M059J (cell line): ENCODE measurements around the gene NTSR2. TPM values are rescaled to one million over a fixed set of nuclear protein-coding genes. Genes with fewer than 3 reads are reported as not detected.
A peak's percentile ranks its signal among the peaks of the same experiment; 100 is the strongest.

Experiments
- DNase-seq: peaks from one replicate; pipeline ENCODE4 v3.0.0-alpha.2; 2012; ENCODE audit warnings: low read depth
- total RNA-seq: library from RNA; depleted of rRNA; stranded (reverse); fragments of >200 nt; shearing (Covaris generic); gene quantifications from 2 replicates; pipeline ENCODE4 v1.2.3, GENCODE V29; 2014

NTSR2 gene
- total RNA-seq, 1 experiment from 2014 or later: 0.12 TPM

- no peak for DNase-seq
Measured at GRCh38 chr2:11699686-11700670, 30.0 kb upstream of the NTSR2 start.

DNA sequence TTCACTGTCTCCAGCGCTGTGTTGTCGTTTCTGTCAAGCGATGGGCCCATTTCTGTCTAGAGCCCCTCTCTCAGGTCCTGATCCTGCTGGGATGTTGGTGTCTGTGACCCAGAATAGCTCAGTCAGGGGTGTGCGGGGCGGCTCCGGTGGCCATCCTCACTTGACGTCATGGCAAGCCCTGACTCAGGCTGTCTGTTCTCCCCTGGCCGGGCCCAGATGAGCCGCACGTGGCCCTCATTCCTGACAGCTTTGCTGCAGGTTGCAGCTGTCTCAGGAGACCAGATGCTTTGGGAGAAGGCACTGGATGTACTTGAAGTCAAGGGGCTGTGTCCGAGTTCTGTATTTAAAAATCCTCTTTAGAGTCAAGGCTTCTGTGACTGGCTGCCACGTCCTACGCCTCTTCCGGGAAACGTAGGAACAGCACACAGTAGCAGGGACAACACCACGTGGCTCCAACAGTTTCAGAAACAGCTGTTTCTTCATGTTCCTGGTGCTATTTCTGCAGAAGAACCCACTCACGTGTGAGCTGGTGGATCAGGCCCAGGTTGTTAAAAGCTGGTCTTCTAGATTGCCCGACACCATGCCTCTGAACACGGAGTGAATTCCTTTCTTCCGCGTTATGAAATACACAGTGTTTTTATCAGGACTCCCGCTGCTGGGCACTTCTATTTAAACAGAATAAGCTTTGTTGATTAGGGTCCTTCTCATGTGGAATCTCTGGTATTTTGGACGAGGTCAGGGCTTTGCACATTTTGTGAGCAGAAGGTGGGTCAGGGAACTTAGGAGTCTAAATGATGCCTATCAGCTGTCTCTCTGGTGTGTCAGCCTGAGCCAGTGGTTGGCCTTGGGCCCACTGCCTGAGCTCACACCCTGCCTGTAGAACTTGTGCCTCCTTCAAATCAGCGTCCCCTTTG lies 28.3 kb upstream of the NTSR2 start:
- DNase-seq: peak; percentile 72

DNA sequence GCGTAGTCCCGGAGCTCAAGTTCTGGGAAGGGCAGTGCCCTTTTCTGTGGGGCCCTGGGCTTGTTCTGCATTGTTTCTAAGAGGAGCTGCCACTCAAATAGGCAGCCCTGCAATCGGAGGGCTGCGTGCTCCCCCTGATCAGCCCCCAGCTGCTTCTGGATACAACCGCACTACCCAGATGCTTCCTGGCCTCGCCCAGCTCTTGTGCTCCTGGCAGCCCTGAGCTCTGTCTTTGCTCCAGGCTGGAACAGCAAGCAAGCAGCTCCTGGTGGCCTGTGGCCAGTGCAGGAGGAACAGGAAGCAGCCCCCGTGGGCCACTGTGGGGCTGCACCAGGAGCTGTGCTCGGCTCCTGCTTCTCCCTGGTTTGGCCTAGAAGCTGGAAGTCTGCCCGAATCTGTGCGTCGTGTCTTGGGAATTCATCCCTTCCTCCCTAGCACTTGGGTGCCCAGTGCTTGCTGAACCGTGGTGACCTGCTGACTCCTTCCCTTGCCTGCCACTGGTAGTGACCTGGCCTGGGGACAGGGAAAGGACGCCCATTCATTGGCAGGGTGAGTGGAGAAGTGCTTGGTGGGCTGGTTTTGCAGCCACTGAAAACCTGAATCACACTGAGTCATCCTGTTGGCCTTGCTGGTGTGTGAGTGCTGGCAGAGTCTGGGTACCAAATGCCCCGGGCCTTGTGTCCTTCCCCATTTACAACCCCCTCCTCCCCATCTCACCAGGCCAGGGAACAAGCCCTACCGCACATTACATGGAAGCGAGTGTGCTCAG lies 27.3 kb upstream of the NTSR2 start:
- peak; percentile 99 for DNase-seq

GRCh38 chr2:11696736-11697102 lies 26.7 kb upstream of the NTSR2 start:
- DNase-seq: no peak

- no peak for DNase-seq
Measured at GRCh38 chr2:11695576-11695975, 25.6 kb upstream of the NTSR2 start.

- peak; percentile 66 for DNase-seq
Measured at GRCh38 chr2:11692966-11693521, 23.0 kb upstream of the NTSR2 start.

DNA sequence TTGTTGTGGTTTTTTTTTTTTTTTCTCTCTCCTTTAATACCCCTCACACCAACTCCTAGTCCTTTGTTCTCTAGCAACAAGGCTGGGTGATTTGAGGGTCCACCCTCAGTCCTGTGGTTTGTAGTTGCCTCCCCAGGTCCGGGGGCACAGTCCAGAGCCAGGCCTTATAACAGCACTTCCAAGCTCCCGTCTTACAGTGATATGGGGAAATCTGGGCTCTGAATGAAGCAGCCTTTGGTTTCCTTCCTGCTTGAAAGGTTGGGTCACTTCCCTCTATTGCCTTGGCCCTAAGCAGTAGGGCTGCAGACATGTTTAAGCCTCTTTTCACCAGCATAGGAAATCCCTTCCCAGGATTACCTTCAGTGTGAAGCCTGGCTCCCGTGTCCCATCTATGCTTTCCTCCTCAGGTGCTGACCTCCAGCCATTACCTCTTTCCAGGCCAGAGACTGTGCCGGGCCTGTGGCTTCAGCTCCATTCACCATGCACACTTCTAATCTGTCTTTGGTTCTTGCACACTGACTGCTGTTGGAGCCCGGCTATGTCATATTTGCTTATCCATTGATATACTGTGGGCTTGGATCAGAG lies 21.2 kb upstream of the NTSR2 start:
- DNase-seq: no peak

DNA sequence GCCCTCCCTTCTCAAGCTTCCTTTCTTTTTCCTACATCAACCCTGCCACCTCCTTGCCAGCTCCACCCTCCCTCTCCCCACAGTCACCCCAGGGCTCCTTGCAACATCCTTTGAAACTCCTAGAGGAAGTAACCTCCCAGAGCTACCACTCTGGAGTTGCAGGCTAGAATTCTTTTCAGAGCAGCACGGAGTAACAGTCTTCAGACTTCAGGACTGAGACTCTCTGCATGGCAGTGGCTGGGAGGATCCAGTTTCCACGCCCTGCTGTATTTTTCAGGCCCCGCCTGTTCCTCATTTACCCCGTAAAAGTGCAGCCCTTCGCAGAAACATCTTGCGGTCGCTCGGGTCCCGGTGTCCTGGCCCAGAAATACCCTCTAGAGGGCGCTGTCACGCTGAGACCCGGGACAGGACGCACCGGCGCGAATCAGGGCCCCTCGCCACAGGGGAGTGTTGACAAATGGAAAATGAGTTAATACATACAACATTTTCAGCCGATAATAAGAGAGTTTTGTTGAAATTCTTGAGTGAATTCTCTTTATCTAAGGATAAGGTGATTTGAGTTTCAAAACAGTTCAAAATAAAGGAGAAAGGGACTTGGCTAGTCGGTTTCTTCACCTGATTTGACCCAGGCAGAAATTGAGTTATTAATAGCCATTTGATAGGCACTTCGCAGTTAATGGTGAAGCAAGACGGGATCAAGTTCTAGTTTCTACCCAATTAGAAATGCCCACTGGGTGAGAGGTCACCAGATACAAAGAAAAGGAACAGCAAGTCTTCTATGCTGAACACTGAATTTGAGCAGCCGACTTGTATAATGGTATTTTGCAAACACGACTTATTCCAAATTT lies 18.5 kb upstream of the NTSR2 start:
- DNase-seq: peak; percentile 76

DNA sequence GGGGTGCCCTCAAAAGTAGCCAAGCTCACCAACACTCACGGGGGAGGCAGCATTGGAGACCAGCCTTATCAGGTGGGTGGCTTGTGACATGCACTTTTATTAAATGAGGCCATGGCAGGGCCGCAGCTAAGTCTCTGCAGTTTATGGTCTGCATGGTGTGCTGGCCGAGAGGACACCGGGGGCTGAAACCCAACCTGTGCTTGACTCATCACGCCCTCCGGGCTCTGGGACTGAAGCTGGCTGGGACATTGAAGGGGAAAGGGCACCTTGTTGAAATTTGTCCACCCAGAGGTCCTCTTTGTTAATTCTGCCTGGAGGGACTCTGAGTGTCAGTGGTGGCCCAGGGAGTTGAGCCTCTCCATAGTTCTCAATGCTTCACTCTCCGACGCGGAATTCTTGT lies 17.7 kb upstream of the NTSR2 start:
- no peak for DNase-seq

DNA sequence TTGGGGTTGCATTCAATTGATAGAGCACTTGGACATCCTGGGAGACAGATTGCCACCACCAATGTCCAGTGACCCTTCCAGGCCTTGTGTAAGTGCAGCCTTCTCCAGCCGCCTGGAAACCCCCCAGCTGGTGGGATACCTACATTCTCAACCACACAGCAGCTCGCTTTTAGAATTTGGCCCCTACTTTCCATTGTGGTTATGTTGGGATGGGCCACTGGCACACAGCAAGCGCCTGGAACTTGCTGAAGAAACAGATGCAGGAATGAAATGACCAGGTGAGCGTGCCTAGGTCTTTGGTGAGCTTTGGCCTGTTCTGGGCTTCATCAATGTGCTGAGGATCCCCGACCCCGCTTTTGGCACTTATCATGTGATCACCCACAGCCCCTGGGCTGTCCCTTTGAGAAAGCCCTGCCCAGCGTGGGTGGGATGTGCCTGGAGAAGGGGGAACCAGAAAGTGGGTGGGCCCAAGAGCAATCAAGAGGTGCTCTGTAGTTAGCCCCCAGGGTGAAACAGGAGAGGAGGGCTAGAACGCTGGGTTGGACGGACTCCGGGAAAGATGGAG lies 16.0 kb upstream of the NTSR2 start:
- DNase-seq: no peak

- no peak for DNase-seq
Measured at GRCh38 chr2:11684894-11685460, 15.0 kb upstream of the NTSR2 start.

DNA sequence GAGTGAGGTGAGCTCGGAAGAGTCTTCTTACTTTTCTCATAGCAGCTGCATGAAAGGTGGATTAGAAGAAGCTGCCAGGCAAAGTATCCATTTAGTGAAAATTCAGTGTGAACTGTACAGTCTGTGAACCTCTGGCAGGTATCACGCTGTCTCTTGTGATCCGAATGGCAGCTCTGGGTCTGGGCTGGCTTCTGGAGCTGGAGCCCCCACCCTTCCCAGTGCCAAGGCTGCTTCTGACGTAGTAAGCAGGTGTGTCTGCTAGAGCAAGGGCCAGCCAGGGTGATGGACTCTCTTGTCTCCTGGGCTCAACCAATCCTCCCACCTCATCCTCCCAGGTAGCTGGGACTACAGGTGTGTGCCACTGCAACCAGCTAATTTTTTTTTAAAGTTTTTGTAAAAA lies 14.0 kb upstream of the NTSR2 start:
- DNase-seq: no peak

DNA sequence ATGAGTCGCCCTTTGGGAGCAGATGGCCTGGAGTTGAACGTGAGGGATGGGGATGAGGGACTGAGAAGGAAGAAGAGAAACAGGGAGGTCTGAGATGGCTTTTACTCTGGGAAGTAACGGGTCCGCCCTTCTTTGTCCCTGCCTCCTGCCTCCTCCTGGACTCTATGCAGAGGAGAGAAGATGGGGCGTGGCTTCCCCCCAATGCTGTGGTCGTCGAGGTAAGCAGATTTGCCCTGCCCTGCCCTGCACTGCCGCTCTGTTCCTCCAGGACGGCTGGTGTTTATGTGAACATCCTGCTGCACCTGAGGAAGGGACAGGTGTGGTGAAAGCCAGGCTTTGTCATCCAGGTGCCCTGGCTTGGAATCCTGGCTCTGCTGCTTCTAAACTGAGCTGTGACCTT lies 13.5 kb upstream of the NTSR2 start:
- no peak for DNase-seq

- DNase-seq: no peak
Measured at GRCh38 chr2:11682590-11682915, 12.6 kb upstream of the NTSR2 start.

DNA sequence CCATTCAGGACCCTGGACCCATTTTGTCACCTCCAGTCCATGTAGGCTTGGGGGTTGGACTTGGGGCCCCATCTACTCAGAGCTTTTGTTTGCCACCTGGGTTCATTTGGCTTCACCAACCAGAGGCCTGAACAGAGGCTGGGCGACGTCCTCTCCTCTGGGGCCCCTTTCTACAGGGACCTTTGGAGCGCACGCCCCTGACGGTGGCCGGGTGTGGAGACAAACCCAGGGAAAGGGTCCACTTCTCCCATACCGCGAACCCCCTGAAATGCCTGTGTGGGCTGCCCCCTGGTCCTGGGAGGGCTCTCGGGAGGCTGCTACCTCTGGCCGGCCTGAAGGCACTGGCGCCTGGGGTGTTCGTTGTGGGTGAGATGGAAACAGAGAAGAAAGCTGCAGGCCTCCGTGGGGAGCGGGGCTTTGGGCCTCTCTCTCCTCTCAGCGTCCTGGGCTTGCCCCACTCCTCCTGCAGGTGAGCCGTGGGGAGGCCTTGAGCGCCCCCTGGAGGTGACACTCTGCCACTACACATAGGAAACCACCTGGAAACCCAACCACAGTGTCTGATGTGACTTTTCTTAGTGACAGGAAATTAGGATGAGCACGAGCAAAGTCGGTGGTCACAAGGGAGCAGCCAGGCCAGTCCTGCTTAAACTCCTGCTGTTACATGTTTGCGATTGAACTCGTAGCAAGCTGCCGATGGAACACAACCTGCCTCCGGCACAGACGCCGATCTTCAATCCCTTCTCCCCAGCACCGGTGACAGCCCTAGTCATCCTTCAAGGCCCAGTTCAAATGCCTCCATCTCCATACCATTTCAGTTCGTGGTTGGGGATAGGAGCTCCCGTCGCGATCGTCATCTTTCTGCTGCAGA lies 12.0 kb upstream of the NTSR2 start:
- DNase-seq: peak; percentile 11

DNA sequence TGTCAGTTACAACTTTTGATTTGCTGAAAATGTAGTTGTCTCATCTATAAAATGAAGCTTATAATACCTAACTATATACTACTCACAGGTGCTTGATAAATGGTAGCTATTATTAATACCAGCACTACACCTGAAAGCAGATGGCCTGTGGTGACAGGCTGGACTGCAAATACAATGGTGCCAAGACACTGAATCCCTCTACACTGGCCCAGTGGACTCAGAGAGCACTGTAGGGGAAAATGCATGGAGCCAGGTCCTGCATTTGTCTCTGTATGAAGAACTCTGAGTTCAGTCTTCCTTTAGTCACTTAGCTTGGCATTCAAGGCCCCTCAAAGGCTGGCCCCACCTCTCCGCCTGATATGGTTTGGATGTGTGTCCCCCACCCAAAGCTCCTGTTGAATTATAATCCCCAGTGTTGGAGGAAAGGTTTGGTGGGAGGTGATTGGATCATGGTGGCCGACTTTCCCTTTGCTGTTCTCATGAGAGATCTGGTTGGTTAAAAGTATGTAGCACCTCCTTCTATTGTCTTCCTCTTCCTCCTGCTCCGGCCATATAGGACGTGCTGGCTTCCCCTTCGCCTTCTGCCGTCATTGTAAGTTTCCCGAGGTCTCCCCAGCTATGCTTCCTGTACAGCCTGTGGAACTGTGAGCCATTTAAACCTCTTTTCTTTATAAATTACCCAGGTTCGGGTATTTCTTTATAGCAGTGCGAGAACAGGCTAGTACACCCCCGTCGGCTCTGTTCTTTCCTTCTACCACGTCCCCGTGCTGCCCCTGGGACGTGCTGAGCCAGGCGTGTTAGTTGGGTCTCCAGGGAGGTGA lies 11.1 kb upstream of the NTSR2 start:
- DNase-seq: no peak

- peak; percentile 9 for DNase-seq
Measured at GRCh38 chr2:11680182-11680900, 10.3 kb upstream of the NTSR2 start.
